Pancreas (tissue), 10 donors: ENCODE results near the gene ASPHD1. TPM values are rescaled to one million over a fixed set of nuclear protein-coding genes. Genes with fewer than 3 reads are reported as not detected.
"Not testable (repeated sequence)": the region's sequence is repeated elsewhere in the genome, so short reads cannot be mapped to it uniquely, and the experiment has no call there.

Source experiments
- ATAC-seq, 4 donors: fragments of 200-7000 bp; cut with Tn5 transposase; one replicate each; pipeline versions ENCODE4 v1.8.0 to v1.9.1; 2020; ENCODE audit warnings: mild to moderate bottlenecking in 4 of 4, moderate library complexity in 4 of 4
- DNase-seq, 6 donors: peaks; one replicate each; pipeline ENCODE4 v3.0.0-alpha.2; 2020
- FAIRE-seq: peaks from 2 replicates; lab custom pipeline; 2012; peaks lifted over from hg19 to GRCh38; lab: Jason Lieb, UNC
- H3K27ac ChIP-seq, 4 donors: fragments of 200-600 bp; sonication (generic); 1 replicate in 3 of 4; 2 replicates in 1 of 4; pipeline versions ENCODE4 v1.5.0 to v1.8.0; 2020
- H3K27me3 ChIP-seq, 4 donors: fragments of 200-600 bp; one replicate each; pipeline ENCODE4 v1.8.0; 2021
- H3K36me3 ChIP-seq, 3 donors: fragments of 200-600 bp; sonication (generic) in 1 of 3; one replicate each; pipeline versions ENCODE4 v1.5.0 to v1.8.0; 2020 to 2021
- H3K4me1 ChIP-seq, 3 donors: fragments of 200-600 bp; one replicate each; pipeline ENCODE4 v1.8.0; 2021
- H3K4me3 ChIP-seq, 4 donors: fragments of 200-600 bp; sonication (generic) in 2 of 4; one replicate each; pipeline versions ENCODE4 v1.5.0 to v1.8.0; 2020 to 2021
- H3K9me3 ChIP-seq, 4 donors: fragments of 200-600 bp; one replicate each; pipeline ENCODE4 v1.8.0; 2021
- CTCF ChIP-seq, 4 donors: fragments of 200-600 bp; sonication (generic) in 3 of 4; IDR thresholded peaks; one replicate each; pipeline versions ENCODE4 v1.5.0 to v1.8.0; 2021; ENCODE audit warnings: antibody characterized with exemption in 4 of 4
- WGBS, 2 donors: extraction: QIAGEN DNeasy Blood & Tissue Kit; methylation state at CpG; one replicate each; pipeline ENCODE4 v1.1.7; 2013; 5-methylcytosine and 5-hydroxymethylcytosine counted together
- intact Hi-C, 3 donors: fragments of 100-400 bp; cut with DNase I; formaldehyde crosslinking; loops; one replicate each; pipeline versions ENCODE4 v1.11.1 to v1.14.2; 2022
- polyA plus RNA-seq, 2 donors: library from polyadenylated mRNA; stranded (reverse); fragments of 200-250 nt; gene quantifications; one replicate each; pipeline ENCODE4 v1.2.3, GENCODE V29; 2013
- total RNA-seq, 6 donors: library from RNA; stranded (reverse); fragmentation: NEBNext Ultra II Directional in 4 of 6; extraction: Animal tissue kit (Norgen Biotek cat#: 25700) in 4 of 6; gene quantifications; one replicate each; pipeline versions ENCODE4 v1.2.1 to v1.2.4, GENCODE V29; 2021 to 2023
- donor health status: healthy with polysubstance abuse.
- donor health status: DM: no; HTN: no; CAD: no; lungs with moderate emphysema.
- donor health status: DM: no; HTN: no; CAD: no.
- donor health status: control.
- donor health status: control.
- donor health status: Bipolar disorder and iron deficiency.
- donor health status: DM: yes; HTN: yes; CAD: no.
- donor health status: DM: no; HTN: no; CAD: no.
- donor health status: DM: no; HTN: no; CAD: no.
- donor health status: DM: yes; HTN: yes; CAD: no.

ASPHD1 gene
- total and polyA plus RNA-seq, 8 donors: 3.8 to 21.2 (median 7.8) TPM

DNA sequence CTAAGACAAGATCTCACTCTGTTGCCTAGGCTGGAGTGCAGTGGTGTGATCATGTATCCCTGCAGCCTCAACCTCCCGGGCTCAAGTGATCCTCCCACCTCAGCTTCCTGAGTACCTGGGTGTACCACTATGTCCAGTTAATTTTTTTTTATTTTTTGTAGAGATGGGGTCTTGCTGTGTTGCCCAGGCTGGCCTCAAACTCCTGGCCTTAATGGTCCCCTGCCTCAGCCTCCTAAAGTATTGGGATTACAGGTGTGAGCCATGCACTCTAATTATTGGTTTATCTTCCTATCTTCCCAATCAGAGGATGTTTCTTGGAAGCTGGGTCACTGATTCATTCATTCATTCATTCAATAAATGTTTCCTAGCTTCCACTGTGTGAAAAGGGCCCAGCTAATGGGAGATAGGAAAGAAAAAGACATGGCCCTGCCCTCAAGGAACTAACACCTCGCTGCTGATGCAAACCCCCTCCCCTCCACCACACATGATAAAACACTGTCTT, 8.5 kb downstream of the ASPHD1 start:
- FAIRE-seq (no peak), ATAC-seq (no peak), DNase-seq (no peak)
- H3K27ac ChIP-seq: no peak overlapping the region
- H3K4me3 ChIP-seq: no peak overlapping the region
- intact Hi-C loops: no loop called here
- H3K36me3 ChIP-seq: no peaks in the 10 kb centered on the region
- no peaks in the 10 kb centered on the region for H3K9me3 ChIP-seq
- 84 to 98% methylated on average over 2 of the region's 2 CpGs for WGBS, 2 donors
- no peaks in the 10 kb centered on the region for H3K4me1 ChIP-seq
- TF ChIP-seq CTCF (IDR thresholded peaks at IDR 0.05): no peak
- H3K27me3 ChIP-seq: no peaks in the 10 kb centered on the region

DNA sequence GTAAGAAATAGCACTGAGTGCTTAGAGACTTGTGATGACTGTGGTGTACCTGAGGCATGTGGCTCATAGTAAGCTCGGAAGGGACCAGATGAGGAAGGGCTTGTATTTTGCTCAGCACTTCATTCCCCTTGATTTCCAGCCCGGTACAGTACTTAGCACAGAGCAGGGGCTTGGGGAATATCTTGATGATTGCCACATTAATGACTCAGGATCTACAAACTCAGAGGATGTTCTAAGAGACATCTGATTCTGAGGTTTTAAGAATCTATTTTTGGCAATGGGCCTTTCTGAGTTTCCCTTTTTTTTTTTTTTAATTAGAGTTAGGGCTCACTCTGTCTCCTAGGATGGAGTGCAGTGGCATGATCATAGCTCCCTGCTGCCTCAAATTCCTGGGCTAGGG, 9.1 kb downstream of the ASPHD1 start:
- FAIRE-seq: no peak
- WGBS, 2 donors: 82 to 85% methylated on average over 2 of the region's 2 CpGs

DNA sequence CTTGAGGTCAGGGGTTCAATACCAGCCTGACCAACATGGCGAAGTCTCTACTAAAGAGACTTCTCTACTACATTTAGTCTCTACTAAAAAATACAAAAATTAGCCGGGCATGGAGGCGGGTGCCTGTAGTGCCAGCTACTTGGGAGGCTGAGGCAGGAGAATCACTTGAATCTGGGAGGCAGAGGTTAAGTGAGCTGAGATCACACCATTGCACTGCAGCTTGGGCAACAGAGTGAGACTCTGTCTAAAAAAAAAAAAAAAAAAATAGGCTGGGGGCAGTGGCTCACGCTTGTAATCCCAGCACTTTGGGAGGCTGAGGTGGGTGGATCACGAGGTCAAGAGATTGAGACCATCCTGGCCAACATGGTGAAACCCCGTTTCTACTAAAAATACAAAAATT, 9.6 kb downstream of the ASPHD1 start:
- H3K27me3 ChIP-seq, FAIRE-seq, H3K9me3 ChIP-seq, ATAC-seq, DNase-seq, H3K36me3 ChIP-seq, H3K27ac ChIP-seq, H3K4me3 ChIP-seq, H3K4me1 ChIP-seq, intact Hi-C loops: not testable (repeated sequence)
- 88 to 92% methylated on average over 5 to 6 of the region's 6 CpGs for WGBS, 2 donors

More for the DNA sequence above, 9.1 kb downstream of the ASPHD1 start:
- H3K36me3 ChIP-seq: no peaks in the 10 kb centered on the region
- no peak for DNase-seq
- TF ChIP-seq CTCF (IDR thresholded peaks at IDR 0.05): no peak
- H3K4me3 ChIP-seq: no peak overlapping the region
- no peaks in the 10 kb centered on the region for H3K9me3 ChIP-seq
- no peaks in the 10 kb centered on the region for H3K27me3 ChIP-seq
- no peaks in the 10 kb centered on the region for H3K4me1 ChIP-seq
- no peak overlapping the region for H3K27ac ChIP-seq
- ATAC-seq: no peak
- intact Hi-C loops: no loop called here

DNA sequence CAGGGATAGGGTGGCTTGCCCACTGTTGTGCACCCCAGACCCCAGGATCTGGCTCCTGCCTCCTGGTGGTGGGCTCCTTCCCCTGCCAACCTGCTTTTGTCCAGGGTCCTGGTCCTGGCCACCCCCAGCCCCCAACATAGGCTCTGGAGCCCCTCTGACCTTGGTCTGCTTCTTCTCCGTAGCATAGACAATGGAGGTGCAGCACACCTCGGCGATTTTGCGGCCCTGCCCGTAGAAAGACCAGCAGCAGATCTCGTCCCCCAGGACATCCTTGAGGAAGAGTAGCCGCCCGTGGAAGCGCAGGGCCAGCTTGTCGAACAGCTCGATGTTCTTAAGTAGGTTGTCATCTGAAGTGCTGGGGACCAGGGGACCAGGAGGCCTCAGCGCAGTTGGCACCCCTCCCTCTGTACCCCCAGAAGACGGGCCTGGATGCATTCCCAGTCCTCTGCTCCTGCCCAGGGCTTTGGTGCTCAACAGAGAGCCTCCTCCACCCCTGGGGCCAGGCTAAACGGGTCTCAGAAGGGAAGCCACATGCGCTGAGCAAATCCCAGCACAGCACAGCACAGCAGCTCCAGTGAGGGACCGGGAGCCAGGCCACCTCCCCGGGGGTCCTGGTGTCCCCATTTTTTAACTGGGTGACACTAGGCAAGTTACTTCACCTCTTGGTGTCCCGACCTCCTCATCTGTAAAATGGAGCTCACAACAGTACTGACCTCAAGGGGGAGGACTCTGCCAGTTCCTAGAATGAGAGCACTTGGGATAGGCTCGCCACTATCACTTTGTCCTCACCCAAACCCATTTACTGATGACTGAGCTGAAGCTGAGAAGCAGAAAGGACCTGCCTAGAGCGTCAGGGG, 10.8 kb downstream of the ASPHD1 start:
- WGBS, 2 donors: 86 to 93% methylated on average over 20 of the region's 20 CpGs
- Histone ChIP-seq H3K36me3 (no peaks in the 10 kb centered on the region), H3K27me3 (no peaks in the 10 kb centered on the region), H3K4me1 (no peaks in the 10 kb centered on the region), H3K4me3 (no peak overlapping the region), H3K27ac (no peak overlapping the region), H3K9me3 (no peaks in the 10 kb centered on the region)
- ATAC-seq: no peak
- FAIRE-seq: no peak
- no peak for TF ChIP-seq CTCF (IDR thresholded peaks at IDR 0.05)
- DNase-seq: peak in 1 of 6 donors; percentile 43
- intact Hi-C loops: no loop called here

DNA sequence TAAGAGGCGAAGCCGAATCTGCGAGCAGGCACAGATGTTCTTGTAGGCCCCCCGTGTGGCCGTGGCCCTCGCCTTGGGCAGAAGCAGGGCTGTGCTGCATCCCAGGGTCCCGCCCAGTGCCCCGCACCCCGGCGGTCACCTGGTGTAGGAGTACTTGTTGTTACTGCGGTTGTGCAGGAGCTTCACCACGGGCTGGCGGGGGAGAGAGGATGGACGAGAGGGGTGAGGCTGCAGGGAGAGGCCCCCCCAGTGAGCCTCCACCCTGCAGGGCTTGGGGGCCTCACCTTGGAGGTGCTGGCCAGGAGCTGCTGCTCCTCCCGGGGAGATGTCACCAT, 11.4 kb downstream of the ASPHD1 start:
- FAIRE-seq: no peak
- H3K27me3 ChIP-seq: no peaks in the 10 kb centered on the region
- DNase-seq: peak in 1 of 6 donors; percentile 35
- no peaks in the 10 kb centered on the region for H3K4me1 ChIP-seq
- H3K9me3 ChIP-seq: no peaks in the 10 kb centered on the region
- intact Hi-C loops: no loop called here
- TF ChIP-seq CTCF (IDR thresholded peaks at IDR 0.05): no peak
- no peak overlapping the region for H3K4me3 ChIP-seq
- WGBS, 2 donors: 77 to 78% methylated on average over 15 of the region's 15 CpGs
- H3K36me3 ChIP-seq: no peaks in the 10 kb centered on the region
- H3K27ac ChIP-seq: no peak overlapping the region
- no peak for ATAC-seq
